Activated naive CD4-positive, alpha-beta T cell treated with anti-CD3 and anti-CD28 coated beads, Interleukin-2, amount 50 U/mL, for 72 hours (primary cell): Measurements from ENCODE around the gene PDGFC. TPM values are rescaled to one million over a fixed set of nuclear protein-coding genes. Genes with fewer than 3 reads are reported as not detected.

ENCODE experiments used
- ATAC-seq, 2 donors: fragments of 150-1000 bp; cut with Tn5 transposase; 2 replicates each; pipeline ENCODE4 v1.10.0; 2021; ENCODE audit warnings: mild to moderate bottlenecking in 2 of 2, moderate library complexity in 2 of 2
- DNase-seq, 2 donors: peaks; one replicate each; pipeline ENCODE4 v3.0.0; 2021 to 2022; ENCODE audit warnings: low spot score in 2 of 2
- H3K27ac Mint-ChIP-seq, 2 donors: one replicate each; pipeline ENCODE4 v1.8.0; 2022; ENCODE audit warnings: mild to moderate bottlenecking in 2 of 2, mixed read lengths in 2 of 2
- H3K36me3 Mint-ChIP-seq, 2 donors: one replicate each; pipeline ENCODE4 v1.8.0; 2022; ENCODE audit warnings: mixed read lengths in 2 of 2
- H3K9me3 Mint-ChIP-seq, 2 donors: one replicate each; pipeline ENCODE4 v1.8.0; 2022; ENCODE audit warnings: mixed read lengths in 2 of 2
- total RNA-seq, 2 donors: library from RNA; stranded (reverse); gene quantifications; one replicate each; pipeline ENCODE4 v1.2.3, GENCODE V29; 2022

PDGFC gene, protein sequence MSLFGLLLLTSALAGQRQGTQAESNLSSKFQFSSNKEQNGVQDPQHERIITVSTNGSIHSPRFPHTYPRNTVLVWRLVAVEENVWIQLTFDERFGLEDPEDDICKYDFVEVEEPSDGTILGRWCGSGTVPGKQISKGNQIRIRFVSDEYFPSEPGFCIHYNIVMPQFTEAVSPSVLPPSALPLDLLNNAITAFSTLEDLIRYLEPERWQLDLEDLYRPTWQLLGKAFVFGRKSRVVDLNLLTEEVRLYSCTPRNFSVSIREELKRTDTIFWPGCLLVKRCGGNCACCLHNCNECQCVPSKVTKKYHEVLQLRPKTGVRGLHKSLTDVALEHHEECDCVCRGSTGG
- total RNA-seq = not detected

- H3K36me3 Mint-ChIP-seq = peaks cover 6 to 22% of the 10 kb centered on the region in 2 donors
- no peak within 1 kb of the TSS for H3K27ac Mint-ChIP-seq
- DNase-seq = no peak
- peak in 1 of 2 donors; percentile 49 for ATAC-seq
- peaks cover 5 to 10% of the 10 kb centered on the region in 2 donors for H3K9me3 Mint-ChIP-seq
Observed at GRCh38 chr4:156971676-156972378, at the start of gene PDGFC. Gene PDGFC, minus strand, starts transcription at chr4:156971799. Its CDS starts 896 bp downstream, at chr4:156970903.

- no peak overlapping the region for H3K27ac Mint-ChIP-seq
- DNase-seq (no peak), ATAC-seq (no peak)
- peaks cover 7 to 13% of the 10 kb centered on the region in 2 donors for H3K9me3 Mint-ChIP-seq
- no peaks in the 10 kb centered on the region for H3K36me3 Mint-ChIP-seq
Observed at GRCh38 chr4:157020882-157021281, 49.3 kb upstream of the PDGFC start.

- H3K9me3 Mint-ChIP-seq = peaks cover 7 to 13% of the 10 kb centered on the region in 2 donors
- no peak for ATAC-seq
Observed at GRCh38 chr4:157018920-157019490, 47.4 kb upstream of the PDGFC start.

DNA sequence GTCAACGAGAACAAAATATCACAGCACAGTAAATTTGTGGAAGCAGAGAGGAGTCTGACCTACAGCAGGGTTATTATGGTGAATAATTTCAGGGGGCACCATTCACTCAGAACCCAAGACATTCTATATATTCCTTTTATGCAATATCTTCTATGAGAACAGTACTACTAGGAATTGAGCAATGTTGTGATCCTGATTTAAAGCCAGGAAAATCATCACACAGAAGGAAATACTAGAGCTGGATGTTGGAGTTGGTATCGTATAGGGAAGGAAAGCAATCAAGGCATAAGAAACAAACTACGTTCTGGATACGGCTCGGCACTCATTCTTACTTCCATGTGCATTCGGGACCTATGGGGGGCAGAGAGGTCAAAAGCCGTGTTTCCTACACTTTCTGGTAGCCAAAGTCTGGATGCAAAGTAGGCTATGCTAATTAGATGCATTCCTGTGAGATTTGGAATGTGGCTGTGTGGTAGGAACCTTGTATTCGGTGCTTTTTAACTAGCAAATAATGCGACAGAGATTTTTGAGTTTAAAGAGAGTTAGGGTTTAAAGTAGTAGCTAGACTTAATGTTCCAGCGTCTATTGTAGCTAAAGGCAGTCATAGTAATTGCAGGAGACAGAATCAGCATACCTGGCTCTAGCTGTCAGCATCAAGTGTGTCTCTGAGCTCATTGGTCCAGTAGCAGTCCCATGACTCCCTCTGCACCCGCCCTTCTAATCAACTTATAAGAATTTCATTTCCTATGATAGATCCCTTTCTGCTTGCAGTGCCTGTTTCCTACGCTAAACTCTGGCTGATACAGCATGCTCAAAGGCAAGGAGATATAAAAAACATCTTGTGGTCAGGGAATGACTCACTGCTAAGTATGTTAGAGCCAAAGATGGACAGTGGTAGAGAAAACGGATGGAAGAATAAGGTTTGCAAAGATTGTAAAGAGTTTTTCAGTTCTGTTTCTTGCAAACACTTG is 43.3 kb upstream of the PDGFC start:
- Mint-ChIP-seq H3K9me3 (peaks cover under 1 to 3% of the 10 kb centered on the region in 2 donors), H3K36me3 (no peaks in the 10 kb centered on the region), H3K27ac (no peak overlapping the region)
- ATAC-seq (no peak), DNase-seq (no peak)

More at GRCh38 chr4:157018920-157019490, 47.4 kb upstream of the PDGFC start:
- no peak overlapping the region for H3K27ac Mint-ChIP-seq
- DNase-seq = no peak
- no peaks in the 10 kb centered on the region for H3K36me3 Mint-ChIP-seq

GRCh38 chr4:157013656-157014055 is 42.1 kb upstream of the PDGFC start:
- DNase-seq (no peak), ATAC-seq (no peak)
- H3K27ac Mint-ChIP-seq = no peak overlapping the region
- peaks cover 0 to 9% of the 10 kb centered on the region in 2 donors for H3K9me3 Mint-ChIP-seq
- no peaks in the 10 kb centered on the region for H3K36me3 Mint-ChIP-seq

- no peak for DNase-seq
- peaks cover 5 to 10% of the 10 kb centered on the region in 2 donors for H3K9me3 Mint-ChIP-seq
- no peaks in the 10 kb centered on the region for H3K36me3 Mint-ChIP-seq
- ATAC-seq = no peak
- no peak overlapping the region for H3K27ac Mint-ChIP-seq
Observed at GRCh38 chr4:157012781-157013180, 41.2 kb upstream of the PDGFC start.

- Mint-ChIP-seq H3K27ac (no peak overlapping the region), H3K36me3 (no peaks in the 10 kb centered on the region), H3K9me3 (peaks cover 5 to 10% of the 10 kb centered on the region in 2 donors)
- DNase-seq (no peak), ATAC-seq (no peak)
Observed at GRCh38 chr4:157012296-157012695, 40.7 kb upstream of the PDGFC start.

- ATAC-seq (no peak), DNase-seq (no peak)
- no peak overlapping the region for H3K27ac Mint-ChIP-seq
- no peaks in the 10 kb centered on the region for H3K36me3 Mint-ChIP-seq
- peaks cover 5 to 7% of the 10 kb centered on the region in 2 donors for H3K9me3 Mint-ChIP-seq
Observed at GRCh38 chr4:157010630-157011029, 39.0 kb upstream of the PDGFC start.

GRCh38 chr4:157005831-157006230 is 34.2 kb upstream of the PDGFC start:
- no peak for DNase-seq
- Mint-ChIP-seq H3K27ac (no peak overlapping the region), H3K36me3 (no peaks in the 10 kb centered on the region), H3K9me3 (peaks cover 10 to 15% of the 10 kb centered on the region in 2 donors)
- ATAC-seq = no peak

GRCh38 chr4:157005193-157005592 is 33.6 kb upstream of the PDGFC start:
- H3K27ac Mint-ChIP-seq = no peak overlapping the region
- H3K36me3 Mint-ChIP-seq = no peaks in the 10 kb centered on the region
- H3K9me3 Mint-ChIP-seq = peaks cover 10 to 15% of the 10 kb centered on the region in 2 donors
- DNase-seq (no peak), ATAC-seq (no peak)

DNA sequence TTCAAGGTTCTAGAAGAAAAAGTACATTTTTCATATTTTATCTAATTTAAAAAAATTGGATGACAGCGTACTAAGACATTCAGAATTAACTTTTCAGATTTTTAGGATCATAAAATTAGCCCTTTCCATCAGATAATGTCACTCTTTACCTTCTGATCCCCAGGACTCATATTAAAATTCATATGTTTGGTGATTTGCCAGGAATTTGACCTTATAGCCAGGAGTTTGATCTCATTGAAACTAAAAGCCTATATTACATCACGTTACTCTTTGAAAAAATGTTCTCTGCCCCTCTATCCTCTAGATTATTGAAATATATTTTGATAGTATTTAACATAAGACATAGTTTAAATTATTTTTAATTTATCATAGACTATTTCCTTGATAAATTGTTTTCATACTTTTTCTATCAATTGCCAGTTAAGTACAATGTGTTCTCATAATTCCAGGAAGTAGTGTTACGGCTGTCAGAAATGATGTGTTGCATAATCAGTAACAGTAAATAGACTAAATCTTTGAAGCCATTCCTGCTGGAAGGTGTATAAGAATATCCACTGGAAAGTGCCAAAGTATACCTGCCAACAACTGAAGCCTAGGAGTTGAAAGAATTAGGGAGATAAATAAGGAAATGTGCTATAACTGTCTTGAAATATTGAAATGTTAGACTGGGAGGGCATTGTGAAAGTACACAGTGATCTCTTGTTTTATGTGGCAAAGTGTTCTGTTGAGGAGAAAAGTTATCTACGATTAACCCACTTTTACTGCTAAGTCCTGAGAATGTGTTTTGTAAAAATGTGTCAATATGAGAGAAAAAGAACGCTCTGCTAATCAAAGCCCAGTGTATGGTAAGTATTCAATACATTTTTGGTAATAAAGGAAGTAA is 32.9 kb upstream of the PDGFC start:
- Mint-ChIP-seq H3K27ac (no peak overlapping the region), H3K9me3 (peaks cover 10 to 15% of the 10 kb centered on the region in 2 donors), H3K36me3 (no peaks in the 10 kb centered on the region)
- DNase-seq (no peak), ATAC-seq (no peak)

DNA sequence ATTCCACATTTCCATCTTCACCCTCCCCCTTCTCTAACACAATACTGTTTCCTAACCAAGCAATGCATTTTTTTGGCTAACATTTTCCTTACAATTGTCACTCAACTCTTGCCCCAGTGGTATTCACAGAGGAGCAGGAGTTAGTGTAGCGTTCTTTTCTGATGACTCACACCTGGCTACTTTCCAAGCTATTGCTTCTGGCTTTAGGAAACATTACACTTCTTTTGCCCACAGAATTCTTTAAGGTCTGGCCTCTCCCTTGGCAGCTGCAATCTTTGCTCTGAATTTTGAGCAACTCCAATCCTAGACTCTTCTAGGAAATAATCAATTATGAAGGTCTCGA is 27.5 kb upstream of the PDGFC start:
- DNase-seq = no peak
- no peak for ATAC-seq
- peaks cover 11 to 23% of the 10 kb centered on the region in 2 donors for H3K9me3 Mint-ChIP-seq

DNA sequence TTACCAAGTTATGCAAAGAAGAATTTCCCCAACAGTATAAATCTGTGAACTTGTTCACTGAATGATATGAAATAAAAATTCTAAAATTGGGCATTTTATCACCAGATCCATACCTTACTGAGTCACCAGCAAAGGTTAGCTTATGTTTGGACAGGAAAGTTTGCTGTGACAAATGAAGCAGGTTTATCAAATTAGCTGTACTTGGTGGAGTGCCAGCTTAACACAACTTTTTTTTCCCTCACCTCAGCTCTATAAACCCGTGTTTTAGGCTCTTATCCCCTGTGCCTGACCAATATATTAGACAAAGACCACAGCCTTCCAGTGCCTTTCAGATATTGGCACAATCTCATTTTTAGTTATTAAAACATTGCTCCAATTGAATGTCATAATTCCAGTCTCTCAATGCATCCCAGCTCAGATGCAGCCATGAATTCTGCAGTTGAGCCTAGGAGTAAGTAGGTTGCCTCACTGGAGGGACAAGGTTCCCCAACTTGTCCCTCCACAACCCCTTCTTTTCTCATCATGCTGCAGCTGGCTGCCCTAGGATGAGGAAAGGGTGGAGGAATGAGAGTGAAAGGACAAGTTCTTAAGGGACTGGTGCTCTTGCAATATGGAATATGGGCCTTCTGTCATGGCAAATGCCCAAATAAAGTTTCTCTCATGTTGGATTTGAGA is 27.0 kb upstream of the PDGFC start:
- ATAC-seq = no peak
- Mint-ChIP-seq H3K27ac (no peak overlapping the region), H3K9me3 (peaks cover 11 to 23% of the 10 kb centered on the region in 2 donors), H3K36me3 (peaks cover 0 to 8% of the 10 kb centered on the region in 2 donors)
- DNase-seq = no peak

More for the DNA sequence above, 27.5 kb upstream of the PDGFC start:
- peaks cover 0 to 8% of the 10 kb centered on the region in 2 donors for H3K36me3 Mint-ChIP-seq
- H3K27ac Mint-ChIP-seq = no peak overlapping the region

DNA sequence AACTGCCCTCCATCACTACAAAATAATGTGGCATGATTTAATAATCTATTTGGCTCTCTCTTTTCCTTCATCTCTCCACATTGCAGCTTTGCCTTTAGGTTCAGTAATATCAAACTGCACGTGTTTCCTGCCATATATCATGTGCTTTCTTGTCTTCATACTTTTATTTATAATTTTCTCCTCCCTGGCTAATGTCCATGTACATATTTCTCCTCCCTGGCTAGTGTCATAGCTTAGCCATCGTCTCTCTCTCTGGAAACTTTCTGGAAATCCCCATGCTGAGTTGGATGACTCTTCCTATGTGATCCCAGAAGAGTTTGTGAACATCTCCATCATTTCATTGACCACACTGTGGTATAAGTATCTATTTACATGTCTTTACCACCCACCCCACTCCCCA is 21.3 kb upstream of the PDGFC start:
- no peak for DNase-seq
- Mint-ChIP-seq H3K9me3 (peaks cover 25 to 37% of the 10 kb centered on the region in 2 donors), H3K27ac (no peak overlapping the region), H3K36me3 (peaks cover 0 to 13% of the 10 kb centered on the region in 2 donors)
- ATAC-seq = no peak

GRCh38 chr4:156991161-156991560 is 19.6 kb upstream of the PDGFC start:
- H3K9me3 Mint-ChIP-seq = peaks cover 25% of the 10 kb centered on the region in 2 donors
- peaks cover 0 to 6% of the 10 kb centered on the region in 2 donors for H3K36me3 Mint-ChIP-seq
- no peak overlapping the region for H3K27ac Mint-ChIP-seq
- ATAC-seq = no peak
- no peak for DNase-seq
